Measurements from ENCODE around the gene KIAA0513.
A peak's percentile ranks its signal among the peaks of the same experiment; 100 is the strongest.

KIAA0513 gene

GRCh38 chr16:85092309-85092708 is 64.7 kb downstream of the KIAA0513 start:
- no peak for DNase-seq

- DNase-seq, result no peak
These were observed 65.3 kb downstream of the KIAA0513 start for GRCh38 chr16:85092851-85093250.

- no peak for DNase-seq
These were observed 66.1 kb downstream of the KIAA0513 start for GRCh38 chr16:85093705-85094104.

- no peak for DNase-seq
These were observed 66.7 kb downstream of the KIAA0513 start for GRCh38 chr16:85094176-85094805.

- DNase-seq, result no peak
These were observed 67.2 kb downstream of the KIAA0513 start for GRCh38 chr16:85094812-85095211.

- DNase-seq, result no peak
These were observed 69.3 kb downstream of the KIAA0513 start for GRCh38 chr16:85096921-85097320.

- DNase-seq, result no peak
These were observed 71.0 kb downstream of the KIAA0513 start for GRCh38 chr16:85098565-85098964.

GRCh38 chr16:85100265-85100664 is 72.7 kb downstream of the KIAA0513 start:
- no peak for DNase-seq

- no peak for DNase-seq
These were observed 74.5 kb downstream of the KIAA0513 start for GRCh38 chr16:85101956-85102630.

- no peak for DNase-seq
These were observed 75.8 kb downstream of the KIAA0513 start for GRCh38 chr16:85103114-85104079.

DNA sequence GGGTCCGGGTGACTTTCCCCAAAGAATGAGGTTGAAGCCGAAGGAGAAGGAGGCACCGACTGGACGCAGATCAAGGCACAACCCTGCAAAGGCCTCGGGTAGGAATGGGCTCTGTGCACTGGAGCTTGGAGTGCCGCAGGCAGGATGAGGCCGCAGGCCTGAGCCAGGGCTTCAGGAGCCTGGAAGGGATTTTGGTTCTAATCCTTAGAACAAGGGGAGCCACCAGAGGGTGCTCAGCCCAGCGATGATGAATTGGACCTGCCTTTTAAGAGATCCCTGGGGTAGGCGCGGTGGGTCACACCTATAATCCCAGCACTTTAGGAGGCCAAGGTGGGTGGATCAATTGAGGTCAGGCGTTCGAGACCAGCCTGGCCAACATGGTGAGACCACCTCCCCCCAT is 76.6 kb downstream of the KIAA0513 start:
- DNase-seq, result no peak

DNA sequence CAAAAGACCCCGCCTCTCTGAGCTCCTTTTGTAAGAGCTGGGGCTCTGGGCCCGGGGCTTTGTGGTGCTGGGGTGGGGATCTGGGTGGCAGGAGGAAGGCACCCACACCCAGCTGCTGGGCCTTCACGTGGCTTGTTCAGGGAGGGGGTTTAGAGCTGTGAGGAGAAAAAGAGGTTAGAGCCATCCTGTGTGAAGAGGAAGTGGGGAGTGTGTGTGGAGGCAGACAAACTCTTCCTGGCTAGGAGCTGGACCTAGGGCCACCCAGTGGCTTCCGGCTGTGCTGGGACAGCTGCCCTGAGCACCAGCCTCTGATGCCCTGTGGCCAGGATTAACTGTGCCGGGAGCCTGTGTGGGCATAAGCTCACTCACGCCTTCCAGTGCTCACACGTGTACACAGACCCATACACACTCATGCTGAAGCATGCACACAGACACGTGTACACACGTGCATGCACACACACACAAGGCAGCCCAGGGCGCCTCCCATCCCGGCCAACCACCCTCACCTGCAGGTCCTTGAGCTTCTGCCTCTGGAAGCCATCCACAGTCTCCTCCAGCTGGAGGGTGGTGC is 77.3 kb downstream of the KIAA0513 start:
- DNase-seq, result no peak

- DNase-seq, result no peak
These were observed 77.9 kb downstream of the KIAA0513 start for GRCh38 chr16:85105475-85105874.

DNA sequence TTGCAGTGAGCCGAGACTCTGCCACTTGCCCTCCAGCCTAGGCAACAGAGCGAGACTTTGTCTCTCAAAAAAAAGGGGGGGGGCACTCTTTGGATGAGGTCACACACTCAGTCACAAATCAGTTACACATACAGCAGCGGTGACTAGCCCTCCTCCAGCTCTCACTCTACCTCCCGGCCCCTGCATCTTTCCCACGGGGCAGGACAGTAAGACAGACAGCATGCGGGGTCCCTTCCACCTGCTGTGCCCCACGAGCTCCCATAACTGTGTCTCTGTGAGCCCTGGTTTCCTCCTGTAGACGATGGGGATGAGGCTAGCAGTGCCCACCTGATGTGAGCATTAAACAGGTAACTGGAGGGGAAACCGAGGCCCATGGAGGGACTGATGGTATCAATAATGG is 79.5 kb downstream of the KIAA0513 start:
- no peak for DNase-seq

DNA sequence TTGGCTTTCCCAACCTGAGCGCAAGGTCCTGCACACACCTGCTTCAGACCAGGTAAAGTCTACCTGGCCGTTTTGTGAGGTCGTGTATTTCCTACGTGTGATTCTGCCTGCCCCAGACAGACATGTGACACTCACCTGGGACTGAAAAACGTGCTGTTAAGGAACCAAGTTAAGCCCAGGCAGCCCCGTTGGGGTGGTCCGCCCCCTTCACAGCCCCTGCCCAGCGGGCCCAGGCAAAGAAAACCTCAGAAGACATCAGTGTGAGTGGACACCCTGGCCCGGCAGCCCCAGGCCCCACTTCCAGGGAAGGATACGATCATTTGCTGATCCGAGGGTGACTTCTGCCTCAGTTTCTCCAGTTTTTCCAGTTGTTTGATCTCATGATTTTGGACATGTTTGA is 79.9 kb downstream of the KIAA0513 start:
- DNase-seq, result no peak

GRCh38 chr16:85110105-85110504 is 82.5 kb downstream of the KIAA0513 start:
- no peak for DNase-seq

- no peak for DNase-seq
These were observed 83.6 kb downstream of the KIAA0513 start for GRCh38 chr16:85111184-85111583.

GRCh38 chr16:85112364-85112763 is 84.8 kb downstream of the KIAA0513 start, which contains the start of gene CIBAR2:
Gene CIBAR2 (minus strand): TSS chr16:85112472. CDS start chr16:85112352, 120 bp downstream.
- no peak for DNase-seq

- no peak for DNase-seq
These were observed 85.7 kb downstream of the KIAA0513 start for GRCh38 chr16:85113168-85113733.

- DNase-seq, result no peak
These were observed 86.3 kb downstream of the KIAA0513 start for GRCh38 chr16:85113913-85114312.

DNA sequence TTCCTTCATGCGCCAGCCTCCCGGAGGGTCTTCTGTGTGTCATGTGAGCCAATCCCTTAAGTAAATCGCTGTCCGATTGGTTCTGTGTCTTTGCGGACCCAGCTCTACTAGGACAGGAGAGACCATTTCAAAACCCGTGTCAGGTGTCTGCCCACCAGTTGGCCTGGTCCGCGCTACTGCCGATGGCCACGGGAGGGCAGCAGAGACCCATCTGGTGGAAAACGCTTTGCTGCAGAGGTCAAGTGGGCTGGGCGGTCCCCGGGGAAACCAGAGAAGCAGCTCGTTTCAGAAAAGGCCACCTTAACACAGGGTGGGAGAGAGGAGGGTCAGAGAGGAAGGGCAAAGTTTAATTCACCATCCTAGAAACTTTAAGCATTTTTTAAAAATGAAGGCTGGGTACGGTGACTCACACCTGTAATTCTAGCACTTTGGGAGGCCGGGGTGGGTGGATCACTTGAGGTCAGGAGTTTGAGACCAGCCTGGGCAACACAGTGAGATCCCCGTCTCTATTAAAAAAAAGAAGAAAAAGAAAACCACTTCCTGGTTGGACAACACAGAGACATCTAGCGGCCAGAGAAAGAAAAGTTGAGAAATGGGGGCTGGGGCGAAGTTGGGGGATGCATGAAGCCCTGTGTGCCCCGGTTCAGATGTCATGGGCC is 87.4 kb downstream of the KIAA0513 start:
- peak; percentile 11 for DNase-seq

- no peak for DNase-seq
These were observed 89.8 kb downstream of the KIAA0513 start for GRCh38 chr16:85117418-85117817.

Data from NCI-H446 treated with DMSO at 0.1 percent for 48 hours (cell line).